ENCODE measurements around the gene PRLH. TPM values are rescaled to one million over a fixed set of nuclear protein-coding genes. Genes with fewer than 3 reads are reported as not detected.

Gene PRLH
- total and polyA plus RNA-seq, 12 donors: not detected

DNA sequence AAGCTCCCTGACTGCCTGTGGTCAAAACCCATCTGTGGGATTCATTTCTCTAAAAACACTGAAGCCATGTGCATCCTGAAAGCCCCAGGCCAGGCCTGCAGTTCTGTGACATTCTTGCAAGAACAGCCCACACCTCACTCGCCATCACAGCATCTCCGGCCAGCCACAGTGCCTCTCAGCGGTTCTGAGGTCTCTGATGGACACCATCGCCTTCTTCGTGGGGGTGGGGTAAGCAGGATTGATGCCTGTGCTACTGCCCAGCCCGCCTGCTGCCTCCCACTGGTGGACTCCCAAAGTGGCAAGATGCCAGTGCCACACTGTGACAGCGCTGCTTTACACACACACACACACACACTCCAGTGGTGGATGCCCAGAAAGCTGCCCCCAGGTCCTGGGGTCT, 5.2 kb upstream of the PRLH start:
- Histone ChIP-seq H3K4me3 (no peak overlapping the region), H3K27ac (no peak overlapping the region), H3K9me3 (replicated peaks in 1 of 3) (no peaks in the 10 kb centered on the region), H3K27me3 (no peaks in the 10 kb centered on the region), H3K4me1 (replicated peaks in 1 of 2) (no peaks in the 10 kb centered on the region), H3K36me3 (replicated peaks in 1 of 2) (no peaks in the 10 kb centered on the region)
- no peak for DNase-seq
- intact Hi-C loops (cut with DNase I): no loop called here
- WGBS, 4 donors: 83 to 90% (median 87%) methylated on average over 2 to 7 of the region's 7 CpGs
- TF ChIP-seq, protein P1, sequence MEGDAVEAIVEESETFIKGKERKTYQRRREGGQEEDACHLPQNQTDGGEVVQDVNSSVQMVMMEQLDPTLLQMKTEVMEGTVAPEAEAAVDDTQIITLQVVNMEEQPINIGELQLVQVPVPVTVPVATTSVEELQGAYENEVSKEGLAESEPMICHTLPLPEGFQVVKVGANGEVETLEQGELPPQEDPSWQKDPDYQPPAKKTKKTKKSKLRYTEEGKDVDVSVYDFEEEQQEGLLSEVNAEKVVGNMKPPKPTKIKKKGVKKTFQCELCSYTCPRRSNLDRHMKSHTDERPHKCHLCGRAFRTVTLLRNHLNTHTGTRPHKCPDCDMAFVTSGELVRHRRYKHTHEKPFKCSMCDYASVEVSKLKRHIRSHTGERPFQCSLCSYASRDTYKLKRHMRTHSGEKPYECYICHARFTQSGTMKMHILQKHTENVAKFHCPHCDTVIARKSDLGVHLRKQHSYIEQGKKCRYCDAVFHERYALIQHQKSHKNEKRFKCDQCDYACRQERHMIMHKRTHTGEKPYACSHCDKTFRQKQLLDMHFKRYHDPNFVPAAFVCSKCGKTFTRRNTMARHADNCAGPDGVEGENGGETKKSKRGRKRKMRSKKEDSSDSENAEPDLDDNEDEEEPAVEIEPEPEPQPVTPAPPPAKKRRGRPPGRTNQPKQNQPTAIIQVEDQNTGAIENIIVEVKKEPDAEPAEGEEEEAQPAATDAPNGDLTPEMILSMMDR (IDR thresholded peaks at IDR 0.05): no peak
- no peak for TF ChIP-seq POLR2A (IDR thresholded peaks at IDR 0.05)

- intact Hi-C loops (cut with DNase I): no loop called here
- Histone ChIP-seq H3K4me1 (replicated peaks in 1 of 2) (no peaks in the 10 kb centered on the region), H3K36me3 (replicated peaks in 1 of 2) (no peaks in the 10 kb centered on the region), H3K4me3 (no peak overlapping the region), H3K27ac (no peak overlapping the region), H3K9me3 (replicated peaks in 1 of 3) (no peaks in the 10 kb centered on the region), H3K27me3 (no peaks in the 10 kb centered on the region)
- TF ChIP-seq, protein P1 (IDR thresholded peaks at IDR 0.05): no peak
- TF ChIP-seq POLR2A (IDR thresholded peaks at IDR 0.05): no peak
- WGBS, 4 donors: 16 to 45% (median 35%) methylated on average over 8 to 14 of the region's 14 CpGs
- DNase-seq: no peak
Measured at GRCh38 chr2:237563816-237564215, 2.6 kb upstream of the PRLH start.

DNA sequence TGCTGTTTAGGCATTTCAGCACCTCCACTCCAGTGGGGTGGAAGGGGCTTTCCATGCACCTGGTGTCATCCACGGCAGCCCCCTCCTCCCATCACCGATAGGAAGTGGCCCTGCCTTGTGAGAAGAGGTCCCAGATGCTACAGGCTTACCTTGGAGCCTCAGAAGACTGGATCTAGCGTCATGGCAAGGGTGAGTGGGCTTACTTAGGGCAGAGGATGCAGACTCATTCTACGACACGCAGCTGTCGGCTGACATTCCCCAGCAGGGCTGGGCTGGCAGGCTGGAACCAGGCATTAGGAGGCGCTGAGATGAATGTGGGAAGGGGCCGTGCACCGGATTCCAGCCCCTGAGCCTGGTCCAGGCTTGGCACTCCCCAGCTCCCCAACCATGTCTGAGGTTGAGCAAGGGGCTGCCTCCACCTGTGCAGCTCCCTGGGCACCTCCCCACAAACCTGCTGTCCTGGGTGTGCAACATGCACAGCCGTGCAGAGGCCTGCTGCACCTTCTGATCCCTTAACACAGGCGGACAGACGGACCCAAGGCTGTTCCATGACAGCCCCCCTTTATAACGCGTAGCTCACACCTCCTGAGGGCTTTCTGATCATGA, 1.7 kb upstream of the PRLH start:
- no peak for TF ChIP-seq POLR2A (IDR thresholded peaks at IDR 0.05)
- TF ChIP-seq, protein P1 (IDR thresholded peaks at IDR 0.05): no peak
- Histone ChIP-seq H3K36me3 (replicated peaks in 1 of 2) (no peaks in the 10 kb centered on the region), H3K27me3 (no peaks in the 10 kb centered on the region), H3K4me3 (no peak overlapping the region), H3K9me3 (replicated peaks in 1 of 3) (no peaks in the 10 kb centered on the region), H3K27ac (no peak overlapping the region), H3K4me1 (replicated peaks in 1 of 2) (no peaks in the 10 kb centered on the region)
- no peak for DNase-seq
- WGBS, 4 donors: 80 to 85% (median 82%) methylated on average over 5 to 14 of the region's 14 CpGs
- intact Hi-C loops (cut with DNase I): no loop called here

DNA sequence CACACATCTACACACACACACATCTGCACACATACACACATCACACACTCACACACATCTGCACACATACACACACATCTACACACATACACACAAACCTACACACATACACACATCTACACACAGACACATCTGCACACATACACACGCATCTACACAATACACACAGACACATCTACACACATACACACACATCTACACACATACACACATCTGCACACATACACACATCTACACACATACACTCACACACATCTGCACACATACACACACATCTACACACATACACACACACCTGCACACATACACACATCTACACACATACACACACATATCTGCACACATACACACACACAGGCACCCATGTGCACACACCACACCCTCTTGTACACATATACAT, 400 bp upstream of the PRLH start:
- Histone ChIP-seq H3K27ac (no peak overlapping the region), H3K36me3 (replicated peaks in 1 of 2) (no peaks in the 10 kb centered on the region), H3K9me3 (replicated peaks in 1 of 3) (no peaks in the 10 kb centered on the region), H3K4me3 (no peak overlapping the region), H3K4me1 (replicated peaks in 1 of 2) (no peaks in the 10 kb centered on the region), H3K27me3 (no peaks in the 10 kb centered on the region)
- no peak for DNase-seq
- intact Hi-C loops (cut with DNase I): no loop called here
- no peak for TF ChIP-seq POLR2A (IDR thresholded peaks at IDR 0.05)
- TF ChIP-seq, protein P1 (IDR thresholded peaks at IDR 0.05): no peak
- WGBS, 4 donors: 78 to 89% (median 87%) methylated on average over 1 of the region's 1 CpG
